ENCODE measurements around the gene DCTN4.

GRCh38 chr5:150694612-150695011 lies 64.2 kb downstream of the DCTN4 start:
- TF ChIP-seq EZH2 (IDR thresholded peaks at IDR 0.05; ENCODE audit: low read depth, unreplicated experiment) (no peak), POLR2AphosphoS5 (IDR thresholded peaks at IDR 0.05; ENCODE audit: low read depth) (no peak), REST (IDR thresholded peaks at IDR 0.05; ENCODE audit: unreplicated experiment) (no peak), CTCF (conservative IDR thresholded peaks at IDR 0.05; ENCODE audit: low read depth in 2 of 2) (no peak), JUNB (IDR thresholded peaks at IDR 0.05; ENCODE audit: unreplicated experiment) (no peak)
